ENCODE results near the gene FURIN.

DNA sequence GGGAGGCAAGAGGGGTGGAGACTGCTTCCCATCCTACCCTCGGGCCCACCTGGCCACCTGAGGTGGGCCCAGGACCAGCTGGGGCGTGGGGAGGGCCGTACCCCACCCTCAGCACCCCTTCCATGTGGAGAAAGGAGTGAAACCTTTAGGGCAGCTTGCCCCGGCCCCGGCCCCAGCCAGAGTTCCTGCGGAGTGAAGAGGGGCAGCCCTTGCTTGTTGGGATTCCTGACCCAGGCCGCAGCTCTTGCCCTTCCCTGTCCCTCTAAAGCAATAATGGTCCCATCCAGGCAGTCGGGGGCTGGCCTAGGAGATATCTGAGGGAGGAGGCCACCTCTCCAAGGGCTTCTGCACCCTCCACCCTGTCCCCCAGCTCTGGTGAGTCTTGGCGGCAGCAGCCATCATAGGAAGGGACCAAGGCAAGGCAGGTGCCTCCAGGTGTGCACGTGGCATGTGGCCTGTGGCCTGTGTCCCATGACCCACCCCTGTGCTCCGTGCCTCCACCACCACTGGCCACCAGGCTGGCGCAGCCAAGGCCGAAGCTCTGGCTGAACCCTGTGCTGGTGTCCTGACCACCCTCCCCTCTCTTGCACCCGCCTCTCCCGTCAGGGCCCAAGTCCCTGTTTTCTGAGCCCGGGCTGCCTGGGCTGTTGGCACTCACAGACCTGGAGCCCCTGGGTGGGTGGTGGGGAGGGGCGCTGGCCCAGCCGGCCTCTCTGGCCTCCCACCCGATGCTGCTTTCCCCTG lies 13.8 kb downstream of the FURIN start:
- no peak for TF ChIP-seq GATA3 (IDR thresholded peaks at IDR 0.05; ENCODE audit: low read depth, low read length)
- TF ChIP-seq GATA2 (IDR thresholded peaks at IDR 0.05; ENCODE audit: low read depth, low read length) = no peak

Data from SH-SY5Y (cell line).